SK-N-MC (cell line): ENCODE measurements around the gene MAN1C1.
"Not testable (repeated sequence)": the region's sequence is repeated elsewhere in the genome, so short reads cannot be mapped to it uniquely, and the experiment has no call there.

Source experiments
- DNase-seq: peaks from one replicate; pipeline ENCODE4 v3.0.0-alpha.2; 2011; ENCODE audit warnings: low read depth, low spot score
- H3K27ac ChIP-seq: fragments of 200-600 bp; sonication (generic); 2 replicates; pipeline ENCODE4 v1.5.1; 2016; ENCODE audit warnings: mixed run types
- H3K36me3 ChIP-seq: fragments of 200-600 bp; sonication (generic); 2 replicates; pipeline ENCODE4 v1.6.1; 2017; ENCODE audit warnings: antibody characterized with exemption, low read length, mixed read lengths; ENCODE audit not compliant: insufficient read depth
- H3K4me3 ChIP-seq: fragments of 200-600 bp; sonication (generic); 2 replicates; pipeline ENCODE4 v1.5.1; 2016
- H3K9ac ChIP-seq: fragments of 200-600 bp; sonication (generic); 2 replicates; pipeline ENCODE4 v1.8.0; 2017; ENCODE audit warnings: mixed run types, mixed read lengths; ENCODE audit not compliant: insufficient read length
- H3K9me3 ChIP-seq: fragments of 200-600 bp; sonication (generic); 2 replicates; pipeline ENCODE4 v1.6.1; 2017; ENCODE audit warnings: low read depth, mild to moderate bottlenecking, antibody characterized with exemption, low read length, moderate library complexity, mixed read lengths
- EZH2 ChIP-seq: fragments of 200-600 bp; sonication (generic); IDR thresholded peaks from one replicate; pipeline ENCODE4 v1.6.1; 2017; ENCODE audit warnings: antibody characterized with exemption
- FOXP2 ChIP-seq: optimal IDR thresholded peaks from 2 replicates; pipeline ENCODE3; 2011; ENCODE audit warnings: mild to moderate bottlenecking, moderate library complexity; ENCODE audit not compliant: insufficient read depth; ENCODE audit errors: extremely low read length, control extremely low read depth
- POLR2AphosphoS5 ChIP-seq: IDR thresholded peaks from 2 replicates; pipeline ENCODE4 v1.6.1; 2012; ENCODE audit warnings: mild to moderate bottlenecking, low read depth, low read length, borderline replicate concordance

The MAN1C1 gene

DNA sequence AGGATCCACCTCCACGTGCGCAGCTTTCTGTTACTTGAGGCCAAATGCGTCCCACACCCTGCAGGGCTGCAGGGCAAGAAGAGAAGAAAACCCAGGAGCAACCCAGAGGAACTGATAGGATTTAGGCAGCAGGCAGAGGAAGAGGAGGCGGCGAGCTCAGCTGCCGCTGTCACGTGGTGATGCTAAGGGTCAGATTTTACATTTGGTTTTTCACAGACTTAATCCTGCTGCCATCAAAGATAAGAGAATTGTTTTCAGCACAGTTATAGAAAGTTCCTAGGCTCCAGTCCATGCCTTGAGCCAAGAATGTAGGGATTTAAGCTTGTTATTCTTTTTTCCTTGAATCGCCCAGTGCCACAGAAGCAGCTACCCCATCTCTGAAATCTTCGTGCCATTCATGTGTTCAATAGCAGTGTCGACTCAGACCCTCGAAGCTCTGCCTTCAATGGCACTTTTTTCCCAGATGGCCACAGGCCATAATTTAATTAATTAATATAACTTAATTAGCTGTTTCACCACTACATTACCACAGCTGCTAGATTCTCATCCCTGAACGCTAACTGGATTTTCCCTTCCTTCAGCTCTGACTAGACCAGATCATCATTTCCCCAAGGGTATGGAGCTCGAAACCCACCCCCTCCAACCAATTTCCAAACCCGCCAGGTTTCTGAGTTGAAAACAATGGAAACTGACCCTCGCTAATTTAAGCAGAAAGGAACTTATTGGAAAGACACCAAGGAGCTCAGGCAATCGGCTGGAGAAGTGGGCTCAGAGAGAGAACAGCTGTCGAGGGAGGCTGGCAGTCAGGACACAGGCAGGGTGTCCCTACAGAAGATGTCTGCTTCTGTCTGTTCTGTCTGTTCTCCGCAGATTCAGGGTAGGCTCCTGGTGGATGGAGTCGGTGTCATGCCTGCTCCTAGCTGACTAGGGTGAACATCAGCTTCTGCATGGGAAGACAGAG, 37.0 kb upstream of the MAN1C1 start:
- TF ChIP-seq EZH2 (no peak), POLR2AphosphoS5 (no peak), FOXP2 (no peak)
- Histone ChIP-seq H3K9ac (no peak overlapping the region), H3K27ac (no peak overlapping the region), H3K36me3 (no peaks in the 10 kb centered on the region), H3K9me3 (no peaks in the 10 kb centered on the region), H3K4me3 (no peak overlapping the region)
- DNase-seq: no peak

- DNase-seq: no peak
- H3K9me3 ChIP-seq: no peaks in the 10 kb centered on the region
- no peak for TF ChIP-seq FOXP2
- no peak for TF ChIP-seq POLR2AphosphoS5
- no peak for TF ChIP-seq EZH2
- H3K36me3 ChIP-seq: no peaks in the 10 kb centered on the region
- H3K9ac ChIP-seq: no peak overlapping the region
- no peak overlapping the region for H3K27ac ChIP-seq
- no peak overlapping the region for H3K4me3 ChIP-seq
These were observed 35.7 kb upstream of the MAN1C1 start for GRCh38 chr1:25580927-25581326.

DNA sequence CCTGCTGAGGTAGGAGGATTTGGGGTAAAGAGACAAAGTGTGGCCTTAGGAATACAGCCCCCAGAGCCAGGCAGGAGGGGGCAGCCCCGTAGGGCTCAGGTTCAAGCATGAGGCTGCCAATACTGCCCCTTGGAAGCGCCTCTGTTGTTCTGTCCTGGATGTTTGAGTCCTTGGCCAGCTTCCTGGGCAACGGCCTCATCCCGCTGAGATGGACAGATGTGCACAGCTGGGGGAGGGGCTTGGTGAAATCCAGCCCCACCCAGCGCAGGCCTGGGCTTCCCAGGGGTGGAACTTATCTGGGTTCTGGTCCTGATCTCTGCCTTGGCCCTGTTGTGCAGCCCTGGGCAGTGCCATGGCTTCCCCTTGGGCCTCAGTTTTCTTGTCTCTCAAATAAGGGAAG, 34.8 kb upstream of the MAN1C1 start:
- Histone ChIP-seq H3K9me3 (no peaks in the 10 kb centered on the region), H3K36me3 (no peaks in the 10 kb centered on the region), H3K9ac (no peak overlapping the region), H3K4me3 (no peak overlapping the region), H3K27ac (no peak overlapping the region)
- TF ChIP-seq EZH2 (no peak), POLR2AphosphoS5 (no peak), FOXP2 (no peak)
- DNase-seq: no peak

DNA sequence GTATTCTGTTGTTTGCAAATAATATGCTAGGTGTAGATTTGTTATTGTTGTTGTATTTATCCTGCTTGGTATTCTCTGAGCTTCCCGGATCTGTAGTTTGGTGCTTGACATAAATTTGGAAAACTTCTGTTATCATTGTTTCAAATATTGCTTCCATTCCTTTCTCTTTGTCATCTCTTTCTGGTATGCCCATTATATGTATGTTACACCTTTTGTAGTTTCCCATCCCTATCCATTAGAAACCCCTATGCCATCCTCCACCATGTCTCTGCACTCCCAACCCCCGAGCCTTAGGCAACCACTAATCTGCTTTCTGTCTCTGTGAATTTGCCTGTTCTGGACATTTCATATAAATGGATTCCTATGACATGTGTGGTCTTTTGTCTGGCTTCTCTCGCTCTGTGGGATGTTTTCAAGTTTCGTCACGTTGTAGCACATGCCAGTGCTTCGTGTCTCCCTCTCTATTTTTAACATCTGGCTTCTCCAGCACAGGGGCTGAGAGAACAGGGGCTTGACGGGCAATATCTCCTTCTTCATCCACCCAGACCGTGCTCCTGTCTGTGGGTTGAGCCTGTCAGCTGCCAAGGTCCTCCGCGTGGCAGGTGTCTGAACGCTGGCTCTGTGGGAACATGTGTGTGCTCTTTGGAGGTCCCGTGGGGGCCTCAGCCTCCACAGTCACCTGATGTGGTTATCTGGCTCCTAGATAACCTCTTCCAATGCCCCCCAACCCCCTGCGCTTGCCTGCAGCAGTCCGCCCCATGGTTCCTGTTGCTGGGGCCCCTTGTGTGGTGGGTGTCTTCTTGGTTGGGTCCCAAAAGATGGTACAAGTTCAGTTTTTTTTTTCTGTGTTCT, 32.8 kb upstream of the MAN1C1 start:
- DNase-seq: no peak
- Histone ChIP-seq H3K9me3 (no peaks in the 10 kb centered on the region), H3K4me3 (no peak overlapping the region), H3K36me3 (no peaks in the 10 kb centered on the region), H3K27ac (no peak overlapping the region), H3K9ac (no peak overlapping the region)
- TF ChIP-seq FOXP2: no peak
- no peak for TF ChIP-seq POLR2AphosphoS5
- no peak for TF ChIP-seq EZH2

DNA sequence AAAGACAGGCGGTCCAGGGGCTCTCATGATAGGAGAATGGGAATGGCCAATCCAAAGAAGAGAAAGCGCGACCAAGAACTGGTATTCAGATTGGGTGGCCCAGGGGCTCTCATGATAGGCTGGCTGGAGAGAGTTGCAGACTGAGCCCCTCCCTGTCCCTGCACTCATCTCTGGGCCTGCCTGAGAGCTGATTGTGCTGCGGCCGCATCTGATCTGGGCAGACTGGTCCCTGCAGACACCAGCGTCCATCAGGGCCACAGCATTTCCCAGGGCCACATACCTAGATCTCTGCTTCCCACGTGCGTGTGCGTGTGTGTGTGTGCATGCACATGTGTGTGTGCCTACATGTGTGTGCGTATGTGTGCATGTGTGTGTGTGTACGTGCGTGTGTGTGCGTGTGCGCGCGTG, 30.4 kb upstream of the MAN1C1 start:
- Histone ChIP-seq H3K9me3 (no peaks in the 10 kb centered on the region), H3K9ac (no peak overlapping the region), H3K36me3 (no peaks in the 10 kb centered on the region), H3K27ac (no peak overlapping the region), H3K4me3 (no peak overlapping the region)
- DNase-seq: no peak
- TF ChIP-seq FOXP2 (no peak), POLR2AphosphoS5 (no peak), EZH2 (no peak)

DNA sequence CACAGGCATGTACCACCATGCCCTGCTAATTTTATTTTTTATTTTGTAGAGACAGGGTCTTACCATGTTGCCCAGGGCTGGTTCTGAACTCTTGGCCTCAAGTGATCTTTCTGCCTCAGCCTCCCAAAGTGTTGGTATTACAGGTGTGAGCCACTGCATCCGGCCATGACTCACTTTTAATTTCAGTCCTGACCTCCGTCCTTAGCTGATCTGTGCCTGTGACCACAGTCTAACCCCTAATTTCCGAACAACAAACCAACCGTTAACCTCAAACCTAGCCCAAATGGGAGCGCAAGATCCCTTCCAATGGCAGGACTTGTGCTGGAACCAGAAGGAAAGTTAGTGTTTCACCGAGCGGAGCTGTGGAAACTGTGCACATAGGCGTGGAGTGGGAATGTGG, 29.3 kb upstream of the MAN1C1 start:
- no peak overlapping the region for H3K9ac ChIP-seq
- no peaks in the 10 kb centered on the region for H3K36me3 ChIP-seq
- DNase-seq: no peak
- no peak for TF ChIP-seq POLR2AphosphoS5
- H3K9me3 ChIP-seq: no peaks in the 10 kb centered on the region
- no peak overlapping the region for H3K27ac ChIP-seq
- no peak overlapping the region for H3K4me3 ChIP-seq

DNA sequence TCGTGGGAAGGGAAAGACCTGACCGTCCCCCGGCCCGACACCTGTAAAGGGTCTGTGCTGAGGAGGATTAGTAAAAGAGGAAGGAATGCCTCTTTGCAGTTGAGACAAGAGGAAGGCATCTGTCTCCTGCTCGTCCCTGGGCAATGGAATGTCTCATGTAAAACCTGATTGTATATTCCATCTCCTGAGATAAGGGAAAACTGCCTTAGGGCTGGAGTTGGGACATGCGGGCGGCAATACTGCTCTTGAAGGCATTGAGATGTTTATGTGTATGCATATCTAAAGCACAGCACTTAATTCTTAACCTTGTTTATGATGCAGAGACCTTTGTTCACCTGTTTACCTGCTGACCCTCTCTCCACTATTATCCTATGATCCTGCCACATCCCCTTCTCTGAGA, 28.4 kb upstream of the MAN1C1 start:
- H3K9me3 ChIP-seq, H3K9ac ChIP-seq, H3K36me3 ChIP-seq, H3K4me3 ChIP-seq, DNase-seq, H3K27ac ChIP-seq: not testable (repeated sequence)

DNA sequence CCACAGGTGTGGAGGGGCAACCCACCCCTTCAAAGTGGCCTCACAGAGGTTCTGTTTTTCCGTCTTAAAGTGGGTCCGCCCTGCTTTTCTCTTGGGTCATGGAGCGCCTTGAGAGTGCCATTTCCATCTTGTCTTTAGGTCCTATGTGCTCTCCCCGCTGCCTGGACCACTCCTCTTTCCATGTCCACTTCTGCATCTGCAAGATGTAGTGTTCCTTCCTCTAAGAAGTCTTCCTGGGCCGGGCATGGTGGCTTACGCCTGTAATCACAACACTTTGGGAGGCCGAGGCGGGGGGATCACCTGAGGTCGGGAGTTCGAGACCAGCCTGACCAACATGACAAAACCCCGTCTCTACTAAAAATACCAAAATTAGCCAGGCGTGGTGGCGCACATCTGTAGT, 27.8 kb upstream of the MAN1C1 start:
- H3K36me3 ChIP-seq, H3K4me3 ChIP-seq, H3K27ac ChIP-seq, H3K9ac ChIP-seq, DNase-seq, H3K9me3 ChIP-seq: not testable (repeated sequence)
